ENCODE data around the gene CORO2B. TPM values are rescaled to one million over a fixed set of nuclear protein-coding genes. Genes with fewer than 3 reads are reported as not detected.

CORO2B gene
- total and polyA plus RNA-seq, 4 donors = 15.9 to 53.6 (median 33.2) TPM

- peaks cover 15% of the 10 kb centered on the region for H3K4me1 ChIP-seq (ENCODE audit: control insufficient read depth, insufficient read depth, low read length)
- no peaks in the 10 kb centered on the region for H3K9me3 ChIP-seq (ENCODE audit: control insufficient read depth, insufficient read depth, low read length)
- 94% methylated on average over 2 of the region's 2 CpGs for whole genome bisulfite sequencing (ENCODE audit: insufficient coverage)
- peaks cover 1% of the 10 kb centered on the region for H3K36me3 ChIP-seq (ENCODE audit: control insufficient read depth, insufficient read depth, low read length)
- H3K4me3 ChIP-seq (ENCODE audit: low read depth, low read length) = no peak overlapping the region
- H3K27me3 ChIP-seq (ENCODE audit: control insufficient read depth, insufficient read depth, low read length) = no peaks in the 10 kb centered on the region
- no peak overlapping the region for H3K27ac ChIP-seq (ENCODE audit: low read depth, low read length)
- no peak for DNase-seq (ENCODE audit: low read depth in 4 of 6, low spot score in 6 of 6)
These were observed 153.7 kb downstream of the CORO2B start for GRCh38 chr15:68732451-68732850.

- Histone ChIP-seq H3K4me3 (ENCODE audit: low read depth, low read length) (no peak overlapping the region), H3K9me3 (ENCODE audit: control insufficient read depth, insufficient read depth, low read length) (no peaks in the 10 kb centered on the region), H3K36me3 (ENCODE audit: control insufficient read depth, insufficient read depth, low read length) (no peaks in the 10 kb centered on the region), H3K4me1 (ENCODE audit: control insufficient read depth, insufficient read depth, low read length) (peaks cover 15% of the 10 kb centered on the region), H3K27ac (ENCODE audit: low read depth, low read length) (no peak overlapping the region), H3K27me3 (ENCODE audit: control insufficient read depth, insufficient read depth, low read length) (no peaks in the 10 kb centered on the region)
- no peak for DNase-seq (ENCODE audit: low read depth in 4 of 6, low spot score in 6 of 6)
- 27% methylated on average over 3 of the region's 6 CpGs for WGBS (ENCODE audit: insufficient coverage)
These were observed 154.9 kb downstream of the CORO2B start for GRCh38 chr15:68733666-68734065.

GRCh38 chr15:68734352-68734751 is 155.6 kb downstream of the CORO2B start:
- Histone ChIP-seq H3K9me3 (ENCODE audit: control insufficient read depth, insufficient read depth, low read length) (no peaks in the 10 kb centered on the region), H3K27ac (ENCODE audit: low read depth, low read length) (no peak overlapping the region), H3K27me3 (ENCODE audit: control insufficient read depth, insufficient read depth, low read length) (no peaks in the 10 kb centered on the region), H3K4me1 (ENCODE audit: control insufficient read depth, insufficient read depth, low read length) (peaks cover 21% of the 10 kb centered on the region), H3K36me3 (ENCODE audit: control insufficient read depth, insufficient read depth, low read length) (no peaks in the 10 kb centered on the region), H3K4me3 (ENCODE audit: low read depth, low read length) (no peak overlapping the region)
- DNase-seq (ENCODE audit: low read depth in 4 of 6, low spot score in 6 of 6) = no peak

- no peaks in the 10 kb centered on the region for H3K27me3 ChIP-seq (ENCODE audit: control insufficient read depth, insufficient read depth, low read length)
- peaks cover 20% of the 10 kb centered on the region for H3K4me1 ChIP-seq (ENCODE audit: control insufficient read depth, insufficient read depth, low read length)
- DNase-seq (ENCODE audit: low read depth in 4 of 6, low spot score in 6 of 6) = no peak
- no peak overlapping the region for H3K27ac ChIP-seq (ENCODE audit: low read depth, low read length)
- H3K9me3 ChIP-seq (ENCODE audit: control insufficient read depth, insufficient read depth, low read length) = no peaks in the 10 kb centered on the region
- H3K36me3 ChIP-seq (ENCODE audit: control insufficient read depth, insufficient read depth, low read length) = no peaks in the 10 kb centered on the region
- no peak overlapping the region for H3K4me3 ChIP-seq (ENCODE audit: low read depth, low read length)
These were observed 156.1 kb downstream of the CORO2B start for GRCh38 chr15:68734881-68735280.

GRCh38 chr15:68735610-68736009 is 156.8 kb downstream of the CORO2B start:
- Histone ChIP-seq H3K27ac (ENCODE audit: low read depth, low read length) (no peak overlapping the region), H3K4me3 (ENCODE audit: low read depth, low read length) (no peak overlapping the region), H3K27me3 (ENCODE audit: control insufficient read depth, insufficient read depth, low read length) (no peaks in the 10 kb centered on the region), H3K36me3 (ENCODE audit: control insufficient read depth, insufficient read depth, low read length) (no peaks in the 10 kb centered on the region), H3K4me1 (ENCODE audit: control insufficient read depth, insufficient read depth, low read length) (peaks cover 15% of the 10 kb centered on the region), H3K9me3 (ENCODE audit: control insufficient read depth, insufficient read depth, low read length) (no peaks in the 10 kb centered on the region)
- DNase-seq (ENCODE audit: low read depth in 4 of 6, low spot score in 6 of 6) = no peak

GRCh38 chr15:68739390-68740080 is 160.7 kb downstream of the CORO2B start:
- Histone ChIP-seq H3K27ac (ENCODE audit: low read depth, low read length) (no peak overlapping the region), H3K36me3 (ENCODE audit: control insufficient read depth, insufficient read depth, low read length) (no peaks in the 10 kb centered on the region), H3K27me3 (ENCODE audit: control insufficient read depth, insufficient read depth, low read length) (no peaks in the 10 kb centered on the region), H3K9me3 (ENCODE audit: control insufficient read depth, insufficient read depth, low read length) (no peaks in the 10 kb centered on the region), H3K4me1 (ENCODE audit: control insufficient read depth, insufficient read depth, low read length) (peaks cover 8% of the 10 kb centered on the region), H3K4me3 (ENCODE audit: low read depth, low read length) (no peak overlapping the region)
- peak in 3 of 6 donors; percentile 26 to 66 (median 63) for DNase-seq (ENCODE audit: low read depth in 4 of 6, low spot score in 6 of 6)
- 55% methylated on average over 5 of the region's 6 CpGs for WGBS (ENCODE audit: insufficient coverage)

GRCh38 chr15:68743256-68743655 is 164.5 kb downstream of the CORO2B start:
- DNase-seq (ENCODE audit: low read depth in 4 of 6, low spot score in 6 of 6) = no peak
- Histone ChIP-seq H3K4me1 (ENCODE audit: control insufficient read depth, insufficient read depth, low read length) (peaks cover 8% of the 10 kb centered on the region), H3K36me3 (ENCODE audit: control insufficient read depth, insufficient read depth, low read length) (no peaks in the 10 kb centered on the region), H3K27ac (ENCODE audit: low read depth, low read length) (no peak overlapping the region), H3K9me3 (ENCODE audit: control insufficient read depth, insufficient read depth, low read length) (no peaks in the 10 kb centered on the region), H3K27me3 (ENCODE audit: control insufficient read depth, insufficient read depth, low read length) (no peaks in the 10 kb centered on the region), H3K4me3 (ENCODE audit: low read depth, low read length) (no peak overlapping the region)
- WGBS (ENCODE audit: insufficient coverage) = 50% methylated on average over 1 of the region's 3 CpGs

- no peak for DNase-seq (ENCODE audit: low read depth in 4 of 6, low spot score in 6 of 6)
- 84% methylated on average over 7 of the region's 7 CpGs for WGBS (ENCODE audit: insufficient coverage)
These were observed 170.6 kb downstream of the CORO2B start for GRCh38 chr15:68749365-68749764.

GRCh38 chr15:68749793-68750192 is 171.0 kb downstream of the CORO2B start:
- no peak overlapping the region for H3K4me3 ChIP-seq (ENCODE audit: low read depth, low read length)
- no peaks in the 10 kb centered on the region for H3K9me3 ChIP-seq (ENCODE audit: control insufficient read depth, insufficient read depth, low read length)
- WGBS (ENCODE audit: insufficient coverage) = 78% methylated on average over 2 of the region's 2 CpGs
- no peak for DNase-seq (ENCODE audit: low read depth in 4 of 6, low spot score in 6 of 6)
- H3K27ac ChIP-seq (ENCODE audit: low read depth, low read length) = no peak overlapping the region
- no peaks in the 10 kb centered on the region for H3K36me3 ChIP-seq (ENCODE audit: control insufficient read depth, insufficient read depth, low read length)
- H3K4me1 ChIP-seq (ENCODE audit: control insufficient read depth, insufficient read depth, low read length) = no peaks in the 10 kb centered on the region
- no peaks in the 10 kb centered on the region for H3K27me3 ChIP-seq (ENCODE audit: control insufficient read depth, insufficient read depth, low read length)

More at GRCh38 chr15:68749365-68749764, 170.6 kb downstream of the CORO2B start:
- Histone ChIP-seq H3K27ac (ENCODE audit: low read depth, low read length) (no peak overlapping the region), H3K36me3 (ENCODE audit: control insufficient read depth, insufficient read depth, low read length) (no peaks in the 10 kb centered on the region), H3K4me1 (ENCODE audit: control insufficient read depth, insufficient read depth, low read length) (no peaks in the 10 kb centered on the region), H3K9me3 (ENCODE audit: control insufficient read depth, insufficient read depth, low read length) (no peaks in the 10 kb centered on the region), H3K4me3 (ENCODE audit: low read depth, low read length) (no peak overlapping the region), H3K27me3 (ENCODE audit: control insufficient read depth, insufficient read depth, low read length) (no peaks in the 10 kb centered on the region)

GRCh38 chr15:68751622-68752021 is 172.8 kb downstream of the CORO2B start:
- no peak for DNase-seq (ENCODE audit: low read depth in 4 of 6, low spot score in 6 of 6)
- Histone ChIP-seq H3K36me3 (ENCODE audit: control insufficient read depth, insufficient read depth, low read length) (no peaks in the 10 kb centered on the region), H3K4me1 (ENCODE audit: control insufficient read depth, insufficient read depth, low read length) (no peaks in the 10 kb centered on the region), H3K27me3 (ENCODE audit: control insufficient read depth, insufficient read depth, low read length) (no peaks in the 10 kb centered on the region), H3K27ac (ENCODE audit: low read depth, low read length) (no peak overlapping the region), H3K4me3 (ENCODE audit: low read depth, low read length) (no peak overlapping the region), H3K9me3 (ENCODE audit: control insufficient read depth, insufficient read depth, low read length) (no peaks in the 10 kb centered on the region)

Measured in spinal cord (tissue), 10 donors.